Small intestine (tissue), 7 donors: ENCODE results near the gene SMOC1. TPM values are rescaled to one million over a fixed set of nuclear protein-coding genes. Genes with fewer than 3 reads are reported as not detected.

Source experiments
- DNase-seq, 2 donors: peaks; one replicate each; pipeline versions ENCODE4 v3.0.0 to v3.0.0-alpha.2; 2013
- FAIRE-seq: peaks from 2 replicates; lab custom pipeline; 2012; peaks lifted over from hg19 to GRCh38; lab: Jason Lieb, UNC
- H3K27ac ChIP-seq, 3 donors: one replicate each; pipeline ENCODE4 v1.5.1; 2013; ENCODE audit warnings: low read length in 2 of 3, mild to moderate bottlenecking in 2 of 3, control low read depth in 1 of 3, inconsistent platforms in 1 of 3, low read depth in 1 of 3, moderate library complexity in 1 of 3
- H3K27me3 ChIP-seq, 3 donors: one replicate each; pipeline ENCODE4 v1.6.1; 2013; ENCODE audit warnings: low read length in 3 of 3, inconsistent platforms in 1 of 3; ENCODE audit not compliant: control insufficient read depth in 3 of 3, insufficient read depth in 3 of 3
- H3K36me3 ChIP-seq, 3 donors: one replicate each; pipeline ENCODE4 v1.6.1; 2013; ENCODE audit warnings: low read length in 3 of 3, inconsistent platforms in 1 of 3, low read depth in 1 of 3, mild to moderate bottlenecking in 1 of 3, moderate library complexity in 1 of 3; ENCODE audit not compliant: control insufficient read depth in 3 of 3, insufficient read depth in 2 of 3
- H3K4me1 ChIP-seq, 3 donors: one replicate each; pipeline ENCODE4 v1.6.1; 2013; ENCODE audit warnings: low read length in 2 of 3, inconsistent platforms in 1 of 3, low read depth in 1 of 3, mild to moderate bottlenecking in 1 of 3, moderate library complexity in 1 of 3; ENCODE audit not compliant: control insufficient read depth in 3 of 3, insufficient read depth in 2 of 3
- H3K4me3 ChIP-seq, 3 donors: one replicate each; pipeline ENCODE4 v1.5.1; 2013; ENCODE audit warnings: low read length in 3 of 3, control low read depth in 1 of 3, inconsistent platforms in 1 of 3, low read depth in 1 of 3, mild to moderate bottlenecking in 1 of 3, moderate library complexity in 1 of 3
- H3K9me3 ChIP-seq, 2 donors: one replicate each; pipeline ENCODE4 v1.6.1; 2013; ENCODE audit warnings: low read depth in 1 of 2, low read length in 1 of 2; ENCODE audit not compliant: control insufficient read depth in 2 of 2, insufficient read depth in 1 of 2
- WGBS, 3 donors: extraction: QIAGEN DNeasy Blood & Tissue Kit; methylation state at CpG; one replicate each; pipeline ENCODE4 v1.1.7; 2013; 5-methylcytosine and 5-hydroxymethylcytosine counted together
- polyA plus RNA-seq, 4 donors: library from polyadenylated mRNA; stranded (reverse) in 3 of 4; unstranded in 1 of 4; fragments of 200-250 nt in 3 of 4; fragments of 120-200 nt in 1 of 4; gene quantifications; one replicate each; pipeline versions ENCODE4 v1.2.1 to v1.2.3, GENCODE V29; 2013
- donor health status: healthy with polysubstance abuse.
- donor health status: control.
- donor health status: control.
- donor health status: Bipolar disorder and iron deficiency.
- donor health status: healthy.

The SMOC1 gene
- polyA plus RNA-seq, 4 donors = 0.94 to 3.5 (median 1.9) TPM; not detected in 1

DNA sequence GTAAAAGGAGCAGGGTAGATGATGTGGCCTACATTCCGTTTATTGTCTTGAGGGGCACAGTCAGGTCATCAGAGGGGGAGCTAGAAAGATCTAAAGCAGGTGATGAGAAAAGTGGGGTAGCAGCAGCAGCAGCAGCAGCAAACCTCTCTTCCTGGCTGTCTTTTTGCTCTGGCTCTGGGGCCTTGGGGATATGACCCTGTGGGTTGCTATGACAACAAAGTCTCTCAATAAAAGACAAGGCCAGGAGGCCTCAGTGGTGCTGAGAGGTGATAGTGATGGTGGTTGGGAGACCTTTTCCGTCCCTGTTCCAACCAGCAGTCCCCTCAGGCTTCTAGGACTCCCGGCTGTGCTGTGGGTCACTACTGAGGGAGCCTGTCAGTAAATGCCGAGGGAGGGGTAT, 170.9 kb downstream of the SMOC1 start:
- FAIRE-seq (no peak), DNase-seq (no peak)
- 73 to 84% (median 83%) methylated on average over 4 of the region's 4 CpGs for WGBS, 3 donors
- H3K4me1 ChIP-seq = peaks cover 0 to 6% (median 0%) of the 10 kb centered on the region in 3 donors
- peaks cover 0 to 3% (median 0%) of the 10 kb centered on the region in 3 donors for H3K27me3 ChIP-seq
- H3K4me3 ChIP-seq = no peak overlapping the region
- H3K27ac ChIP-seq = no peak overlapping the region
- H3K36me3 ChIP-seq = no peaks in the 10 kb centered on the region
- H3K9me3 ChIP-seq = no peaks in the 10 kb centered on the region

DNA sequence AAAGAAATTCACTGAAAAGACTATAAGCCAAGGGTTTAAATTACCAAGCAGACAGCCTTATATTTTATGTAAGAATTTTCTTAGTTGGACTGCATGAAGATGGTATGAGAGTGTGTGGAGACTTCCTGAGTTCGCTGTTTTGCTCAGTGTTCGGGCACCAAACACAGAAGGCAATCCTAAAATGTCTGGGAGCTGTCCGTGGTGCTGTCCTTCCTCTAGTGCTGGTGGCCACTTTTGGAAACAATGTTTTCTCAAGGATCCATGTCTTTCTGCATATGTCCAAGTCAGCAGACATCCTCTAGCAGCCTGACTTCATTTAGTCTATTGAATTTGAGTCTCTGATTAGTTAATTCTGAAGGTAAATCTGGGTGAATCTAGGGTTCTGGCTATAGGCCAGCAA, 173.8 kb downstream of the SMOC1 start:
- Histone ChIP-seq H3K4me1 (no peaks in the 10 kb centered on the region), H3K4me3 (no peak overlapping the region), H3K27me3 (peaks cover 0 to 3% (median 0%) of the 10 kb centered on the region in 3 donors), H3K9me3 (no peaks in the 10 kb centered on the region), H3K36me3 (no peaks in the 10 kb centered on the region), H3K27ac (no peak overlapping the region)
- no peak for FAIRE-seq
- DNase-seq = peak in 1 of 2 donors; percentile 32
- WGBS, 3 donors = 29 to 38% (median 37%) methylated on average over 3 of the region's 3 CpGs

DNA sequence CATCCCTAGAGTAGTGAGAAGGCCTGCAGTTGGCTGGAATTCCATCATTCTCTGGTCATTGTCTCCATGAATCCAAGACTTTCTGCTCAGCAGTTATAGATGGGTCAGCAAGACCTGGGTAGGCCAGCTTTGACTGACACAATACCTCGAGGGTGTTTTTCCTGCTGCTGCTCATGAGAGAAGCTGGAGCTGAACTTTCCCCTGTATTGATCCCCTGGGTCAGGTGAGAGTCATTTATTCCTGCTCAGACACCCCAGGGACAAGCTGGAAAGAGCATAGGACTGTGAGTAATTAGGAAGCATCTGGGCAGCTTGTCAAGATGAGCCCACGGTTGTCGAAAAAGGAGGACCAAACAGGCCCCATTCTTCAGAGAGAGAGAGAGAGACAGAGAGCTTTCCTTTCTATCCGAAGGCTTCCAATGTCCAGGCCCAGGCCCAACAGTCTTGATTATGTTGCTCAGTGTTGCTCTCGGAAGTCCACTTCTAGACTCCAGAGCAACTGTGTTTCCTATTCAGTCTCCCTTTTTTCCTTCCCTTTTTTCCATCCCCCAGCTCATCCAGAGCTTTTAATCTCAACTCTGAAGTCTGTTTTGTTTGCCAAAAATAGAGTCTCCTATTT, 178.4 kb downstream of the SMOC1 start:
- DNase-seq (peak in 1 of 2 donors; percentile 30), FAIRE-seq (no peak)
- H3K4me3 ChIP-seq = no peak overlapping the region
- H3K4me1 ChIP-seq = no peaks in the 10 kb centered on the region
- peaks cover 0 to 3% (median 1%) of the 10 kb centered on the region in 3 donors for H3K27me3 ChIP-seq
- no peaks in the 10 kb centered on the region for H3K9me3 ChIP-seq
- H3K27ac ChIP-seq = no peak overlapping the region
- 58 to 74% (median 66%) methylated on average over 5 of the region's 5 CpGs for WGBS, 3 donors
- no peaks in the 10 kb centered on the region for H3K36me3 ChIP-seq

DNA sequence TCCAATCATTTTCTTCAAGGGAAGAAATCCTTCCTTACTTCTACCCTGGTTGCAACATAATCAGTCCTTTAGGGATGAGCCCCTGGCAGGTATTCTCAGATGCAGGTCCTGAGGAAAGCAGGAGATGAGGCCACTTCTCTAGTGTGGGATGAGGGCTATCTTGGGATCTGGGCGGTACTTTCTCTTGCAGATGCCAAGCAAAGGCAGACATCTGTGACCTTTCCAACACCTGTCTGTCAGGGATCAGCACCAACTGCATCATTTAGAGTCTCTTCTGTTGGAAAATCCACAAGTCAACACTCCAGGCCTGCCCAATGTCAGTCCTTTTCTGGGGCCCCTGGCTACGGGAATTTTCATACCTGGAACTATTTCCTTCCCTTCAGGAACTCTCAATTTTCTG, 180.3 kb downstream of the SMOC1 start:
- FAIRE-seq (no peak), DNase-seq (no peak)
- no peak overlapping the region for H3K27ac ChIP-seq
- no peaks in the 10 kb centered on the region for H3K36me3 ChIP-seq
- peaks cover 0 to 5% (median 3%) of the 10 kb centered on the region in 3 donors for H3K27me3 ChIP-seq
- no peaks in the 10 kb centered on the region for H3K9me3 ChIP-seq
- H3K4me1 ChIP-seq = no peaks in the 10 kb centered on the region
- 71 to 81% (median 72%) methylated on average over 2 of the region's 2 CpGs for WGBS, 3 donors
- no peak overlapping the region for H3K4me3 ChIP-seq

DNA sequence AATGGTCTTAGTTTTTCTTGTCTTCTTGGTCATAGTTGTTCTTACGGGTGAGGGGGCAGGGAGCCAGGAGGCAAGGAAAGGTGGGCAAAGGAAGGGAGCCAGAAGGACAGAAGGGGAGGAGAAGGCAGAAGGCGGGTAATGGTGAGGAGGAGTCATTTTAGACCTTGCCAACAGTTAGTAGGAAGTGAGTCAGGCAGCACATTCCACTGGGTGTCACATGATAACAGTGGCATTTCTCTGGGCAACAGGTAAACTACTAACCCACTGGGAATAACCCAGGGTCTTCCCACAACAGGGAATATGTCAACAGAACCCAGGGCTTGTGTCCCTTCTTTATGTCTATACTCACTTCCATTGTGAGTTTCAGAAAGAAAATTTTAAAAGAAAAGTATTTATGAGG, 181.9 kb downstream of the SMOC1 start:
- FAIRE-seq (no peak), DNase-seq (no peak)
- no peaks in the 10 kb centered on the region for H3K9me3 ChIP-seq
- H3K27ac ChIP-seq = no peak overlapping the region
- 60 to 89% (median 65%) methylated on average over 2 of the region's 2 CpGs for WGBS, 3 donors
- no peaks in the 10 kb centered on the region for H3K36me3 ChIP-seq
- no peak overlapping the region for H3K4me3 ChIP-seq
- H3K27me3 ChIP-seq = peaks cover 0 to 10% (median 3%) of the 10 kb centered on the region in 3 donors
- no peaks in the 10 kb centered on the region for H3K4me1 ChIP-seq

DNA sequence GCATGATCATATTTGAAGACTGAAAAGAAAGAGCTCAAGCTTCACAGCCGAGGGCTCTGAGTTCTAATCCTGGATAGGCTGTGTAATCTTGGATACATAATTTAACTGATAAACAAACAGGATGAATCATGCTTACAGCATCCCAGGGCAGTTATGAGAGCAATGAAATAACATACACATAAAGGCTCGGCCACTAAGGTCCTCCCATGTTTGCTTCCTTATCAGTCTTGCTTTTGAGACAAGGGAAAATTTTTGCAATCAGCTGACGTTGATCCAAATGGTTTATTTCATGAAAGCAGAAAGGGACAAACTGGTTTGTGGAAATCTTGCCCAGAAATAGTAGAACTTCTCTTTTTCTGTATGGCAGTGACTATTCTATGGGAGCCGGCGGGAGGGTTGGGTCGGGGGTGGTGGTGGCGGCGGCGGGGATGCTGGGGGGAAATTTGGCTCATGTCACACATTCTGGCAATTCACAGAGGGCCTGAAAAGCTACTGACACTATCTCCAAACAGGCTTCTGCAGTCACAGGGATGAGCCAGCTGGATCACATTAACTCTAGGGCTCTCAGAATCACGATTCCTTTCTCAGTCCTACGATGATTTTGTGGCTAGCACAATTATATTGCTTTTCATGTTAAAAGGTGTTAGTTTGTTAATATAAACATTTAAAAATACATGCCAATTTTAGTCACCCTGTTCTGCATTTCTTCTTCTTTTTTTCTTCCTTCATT, 185.1 kb downstream of the SMOC1 start:
- DNase-seq (no peak), FAIRE-seq (no peak)
- WGBS, 3 donors = 66 to 69% (median 68%) methylated on average over 11 of the region's 11 CpGs
- H3K27ac ChIP-seq = no peak overlapping the region
- H3K4me3 ChIP-seq = no peak overlapping the region
- H3K27me3 ChIP-seq = peaks cover 0 to 10% (median 3%) of the 10 kb centered on the region in 3 donors
- H3K9me3 ChIP-seq = no peaks in the 10 kb centered on the region
- H3K4me1 ChIP-seq = no peaks in the 10 kb centered on the region
- H3K36me3 ChIP-seq = no peaks in the 10 kb centered on the region

DNA sequence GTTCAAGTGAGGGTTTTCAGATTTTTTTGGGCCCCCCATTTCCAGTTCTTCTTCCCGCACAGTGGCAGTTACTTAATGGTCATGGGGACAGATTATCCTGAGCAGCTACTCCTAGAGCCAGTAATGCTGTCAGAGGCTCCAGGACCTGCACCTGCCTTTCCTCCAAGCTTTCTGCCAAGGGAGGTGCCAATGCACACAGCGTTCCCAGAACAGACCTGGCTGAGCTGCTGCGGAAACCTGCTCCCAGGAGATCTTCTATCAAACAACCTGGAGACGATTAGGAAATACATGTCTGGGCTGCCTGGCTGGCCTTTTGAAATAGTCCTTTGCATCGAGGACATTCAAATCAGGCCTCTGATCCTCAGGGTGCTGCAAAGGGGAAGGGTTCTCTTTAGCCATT, 188.6 kb downstream of the SMOC1 start:
- no peak overlapping the region for H3K4me3 ChIP-seq
- H3K27ac ChIP-seq = no peak overlapping the region
- peaks cover 0 to 10% (median under 1%) of the 10 kb centered on the region in 3 donors for H3K27me3 ChIP-seq
- no peak for FAIRE-seq
- no peaks in the 10 kb centered on the region for H3K9me3 ChIP-seq
- DNase-seq = no peak
- H3K4me1 ChIP-seq = no peaks in the 10 kb centered on the region
- no peaks in the 10 kb centered on the region for H3K36me3 ChIP-seq
- 81 to 90% (median 84%) methylated on average over 5 of the region's 5 CpGs for WGBS, 3 donors

DNA sequence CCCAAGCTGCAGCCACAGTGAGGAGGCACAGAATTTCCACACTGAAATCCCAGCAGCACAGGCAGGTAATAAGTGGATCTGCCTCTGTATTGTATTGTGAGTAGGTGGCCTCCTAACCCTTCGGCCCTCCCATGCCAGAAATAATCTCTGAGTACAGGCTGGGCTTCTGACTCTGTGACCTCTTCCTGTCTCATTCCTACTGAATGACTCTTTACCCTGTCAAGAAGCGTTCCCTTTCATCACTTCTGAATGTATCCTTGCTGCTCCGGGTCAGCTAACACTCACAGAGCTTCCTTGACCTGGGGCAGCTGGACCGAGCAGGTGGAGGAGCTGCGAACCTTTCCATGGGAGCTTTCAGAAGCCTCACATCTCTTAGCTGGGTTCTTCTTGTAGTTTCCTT, 190.0 kb downstream of the SMOC1 start:
- DNase-seq = no peak
- H3K36me3 ChIP-seq = no peaks in the 10 kb centered on the region
- H3K27ac ChIP-seq = no peak overlapping the region
- WGBS, 3 donors = 70 to 74% (median 73%) methylated on average over 5 of the region's 5 CpGs
- peaks cover 0 to 5% (median 0%) of the 10 kb centered on the region in 3 donors for H3K27me3 ChIP-seq
- H3K4me3 ChIP-seq = no peak overlapping the region
- H3K4me1 ChIP-seq = no peaks in the 10 kb centered on the region
- H3K9me3 ChIP-seq = no peaks in the 10 kb centered on the region
- no peak for FAIRE-seq
